SIG-M5 treated with dmso at 0.1 percent for 504 hours (cell line): ENCODE results near the gene ADAMTS17.

ENCODE experiments used
- DNase-seq: peaks from one replicate; lab custom pipeline; 2025; ENCODE audit not compliant: unreplicated experiment; lab: John Stamatoyannopoulos, UW

The ADAMTS17 gene

DNA sequence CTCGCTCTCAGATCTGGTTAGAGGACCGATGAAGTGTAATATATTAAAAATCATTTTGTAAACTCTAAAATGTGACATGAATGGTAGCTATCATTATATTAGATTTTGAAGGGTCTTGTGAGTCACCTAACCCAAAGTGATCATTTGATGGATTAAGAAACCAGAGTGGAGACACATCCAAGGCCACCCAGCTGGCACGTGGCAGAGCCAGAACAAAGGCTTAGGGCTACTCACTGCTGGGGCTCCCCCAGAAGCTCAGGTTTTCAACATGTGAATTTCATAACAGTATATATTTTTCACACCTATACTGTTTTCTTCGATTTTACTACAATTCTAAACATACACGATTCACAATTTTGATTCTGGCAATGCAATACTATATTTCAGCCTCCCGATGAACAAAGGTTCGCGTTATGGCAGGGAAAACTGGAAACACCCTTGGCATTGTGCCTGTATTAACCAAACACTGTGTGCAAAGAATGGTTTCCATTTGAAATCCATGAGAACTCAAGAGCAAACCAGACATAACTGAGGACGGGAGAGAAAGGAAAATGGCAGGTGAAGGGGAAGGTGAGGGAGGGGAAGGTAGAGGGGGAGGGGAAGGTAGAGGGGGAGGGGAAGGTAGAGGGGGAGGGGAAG lies 88.9 kb downstream of the ADAMTS17 start:
- DNase-seq: no peak

DNA sequence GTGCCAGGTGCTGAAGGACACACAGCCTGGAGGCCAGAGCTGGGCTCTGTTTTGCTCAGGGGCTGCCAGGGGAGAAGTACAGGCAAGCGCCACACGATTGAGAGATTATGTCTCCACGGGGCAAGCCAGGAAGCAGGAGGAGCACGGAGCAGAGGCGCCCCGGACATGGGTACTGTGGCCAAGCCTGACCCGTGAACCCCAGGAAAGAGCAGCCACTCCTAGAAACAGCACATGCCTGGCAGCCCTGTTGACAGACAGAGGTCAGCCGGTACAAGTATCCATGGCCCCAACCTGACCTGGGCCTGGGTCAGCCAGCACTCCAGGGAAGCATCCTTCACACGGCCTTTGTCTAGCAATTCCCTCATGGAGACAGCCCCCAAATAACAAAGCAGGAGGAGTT lies 89.4 kb downstream of the ADAMTS17 start:
- no peak for DNase-seq

DNA sequence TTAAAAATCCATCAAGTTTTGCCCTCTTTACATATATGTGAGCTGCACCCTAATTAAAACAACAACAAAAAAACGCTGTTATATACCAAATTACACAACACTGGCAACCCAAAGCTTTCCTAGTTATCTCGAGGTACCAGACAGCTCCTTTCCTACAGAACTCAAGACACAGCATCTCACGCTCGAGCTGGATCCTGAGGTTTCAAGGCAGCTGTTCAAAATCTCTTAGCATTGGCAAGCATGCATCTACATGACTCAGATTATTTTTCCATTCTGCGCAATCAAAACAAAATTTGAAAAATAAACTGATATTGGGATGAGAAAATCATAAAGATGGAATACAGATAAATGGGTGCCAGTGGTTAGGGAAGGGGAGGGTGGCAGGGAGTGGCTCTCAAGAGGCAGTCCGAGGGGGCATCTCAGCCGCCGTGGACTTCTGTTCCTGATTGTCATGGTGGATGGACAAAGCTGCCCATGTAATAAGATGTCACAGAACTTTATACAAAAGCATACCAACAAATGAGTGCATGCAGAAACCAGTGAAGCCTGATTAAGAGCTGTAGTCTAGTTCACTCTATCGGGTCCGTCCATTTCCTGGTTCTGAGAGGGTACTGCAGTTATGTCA lies 91.5 kb downstream of the ADAMTS17 start:
- DNase-seq: no peak

DNA sequence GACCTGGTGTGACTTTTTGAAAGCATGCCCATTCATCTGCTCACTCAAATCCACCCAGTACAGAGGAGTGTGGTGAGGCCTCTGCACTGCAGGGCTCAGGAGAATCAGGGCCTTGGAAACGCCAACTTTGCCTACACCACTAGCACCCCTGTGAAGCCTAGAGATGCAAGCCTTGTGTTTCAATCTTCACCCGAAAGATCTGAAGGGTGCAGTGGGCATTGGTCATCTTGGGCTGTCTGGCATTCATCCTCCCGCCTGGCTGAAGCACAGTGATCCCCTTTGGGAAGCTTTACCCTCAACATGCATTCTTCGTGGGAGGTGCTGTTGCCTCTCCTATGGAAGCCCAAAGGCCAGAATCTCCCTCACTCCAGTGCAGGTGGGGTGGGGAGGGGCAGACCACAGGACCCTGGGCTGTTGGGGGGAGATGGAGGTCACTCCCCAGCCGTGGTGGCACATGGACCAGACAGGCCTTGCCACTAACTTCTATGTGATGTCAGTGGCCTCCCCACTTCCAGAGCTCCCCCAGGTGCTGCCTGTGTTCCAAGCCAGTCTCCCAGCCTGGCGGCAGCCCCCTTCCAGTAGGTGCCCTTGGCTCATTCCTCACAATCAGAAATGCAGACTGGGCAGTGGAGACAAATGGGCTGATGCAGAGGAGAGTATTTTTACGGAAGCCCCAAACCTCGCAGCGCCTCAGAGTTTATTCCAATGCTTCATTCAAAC lies 92.5 kb downstream of the ADAMTS17 start:
- no peak for DNase-seq

DNA sequence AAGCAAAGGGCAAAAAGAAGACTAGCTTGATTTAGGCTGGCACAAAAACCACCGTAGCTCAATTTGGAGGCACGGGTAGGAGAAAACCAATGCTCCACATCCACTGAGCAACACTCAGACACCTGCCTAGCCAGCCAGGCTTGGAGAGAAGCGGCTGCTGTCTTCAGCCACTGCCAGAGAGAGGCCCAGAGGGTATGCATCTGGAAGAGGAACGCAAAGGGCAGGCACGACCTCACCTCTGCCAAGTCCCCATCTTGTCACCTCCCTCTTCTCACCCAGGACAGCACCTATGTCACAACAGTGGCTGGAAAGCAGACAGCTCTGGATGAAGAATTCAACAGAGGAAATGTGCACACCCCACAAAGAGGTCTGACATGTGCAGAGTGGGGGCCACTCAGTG lies 93.5 kb downstream of the ADAMTS17 start:
- no peak for DNase-seq

DNA sequence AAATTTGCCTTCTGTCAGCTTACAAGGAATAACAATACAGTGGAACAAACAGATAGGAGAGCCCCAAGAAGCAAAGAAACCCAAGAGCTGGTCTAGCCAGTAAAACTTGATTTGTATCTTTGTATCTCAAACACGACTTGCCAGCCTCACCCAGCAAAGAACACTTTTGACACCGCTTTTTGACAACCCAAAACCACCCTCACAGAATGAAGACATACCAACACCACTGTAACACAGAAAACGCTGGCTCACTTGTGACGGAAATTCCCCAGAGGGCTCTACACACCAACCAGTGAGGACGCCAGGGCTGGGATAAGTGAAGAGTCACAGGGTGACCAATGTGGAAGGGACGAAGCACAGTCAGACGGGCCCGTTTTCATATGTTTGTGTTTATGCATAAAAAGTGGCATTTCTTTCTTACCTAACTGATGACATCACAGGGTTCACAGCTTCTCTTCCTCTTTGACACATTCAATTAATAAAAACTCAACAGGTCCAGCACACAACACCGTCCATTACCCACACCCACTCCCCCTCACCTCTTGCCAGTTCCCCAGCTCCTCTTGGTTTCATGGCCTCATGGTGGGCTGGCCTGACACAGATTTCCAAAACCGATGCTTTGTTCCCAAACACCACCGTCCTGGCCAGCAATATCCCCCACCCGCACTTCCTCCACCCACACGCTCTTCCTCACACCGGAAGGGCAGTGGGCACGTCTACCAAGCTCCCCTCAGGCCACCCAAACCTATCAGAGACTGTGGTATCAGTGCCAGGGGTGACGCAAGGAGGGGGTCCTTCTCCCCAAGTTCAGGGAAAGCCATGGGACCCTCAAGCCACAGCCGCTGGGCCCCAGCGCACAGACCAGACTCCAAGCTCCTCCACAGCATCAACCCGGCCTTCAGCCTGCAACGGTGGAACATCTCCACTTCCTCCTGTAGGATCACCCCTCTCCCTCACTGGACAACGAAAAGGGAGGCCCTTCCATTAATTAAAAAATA lies 94.2 kb downstream of the ADAMTS17 start:
- peak; percentile 67 for DNase-seq

DNA sequence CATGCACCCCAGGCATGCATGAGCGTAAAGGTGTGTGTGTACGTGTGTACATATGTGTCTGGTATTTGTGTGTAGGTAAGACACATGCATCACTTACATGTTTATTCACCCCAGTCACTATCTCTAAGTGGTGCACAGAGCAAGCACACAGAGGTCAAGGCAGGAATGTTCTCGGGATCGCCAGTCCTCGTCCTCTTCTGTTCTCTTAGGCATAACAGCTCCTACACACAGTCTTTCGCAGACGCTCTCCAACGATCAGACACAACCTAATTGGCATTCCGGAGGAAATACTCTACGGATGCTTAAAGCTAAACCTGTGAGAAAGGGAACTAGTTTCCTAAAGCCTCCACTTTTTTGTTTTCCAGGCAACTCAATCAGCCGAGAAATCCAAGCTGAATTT lies 95.9 kb downstream of the ADAMTS17 start:
- no peak for DNase-seq

DNA sequence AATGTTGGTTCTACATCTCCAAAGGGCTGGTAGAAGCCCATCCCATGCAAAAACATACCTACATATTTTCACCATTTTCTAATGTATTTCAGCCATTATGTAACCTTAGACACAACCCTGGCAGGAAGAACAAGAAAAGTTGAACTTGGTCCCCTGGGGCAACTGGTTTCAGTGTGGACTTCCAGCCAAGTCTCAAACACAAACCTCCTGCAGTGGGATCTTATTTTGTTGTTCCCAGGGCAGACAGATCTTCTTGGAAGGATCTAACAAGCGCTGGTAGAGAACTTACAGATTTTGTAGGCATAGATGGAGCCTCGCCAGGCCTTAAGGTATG lies 96.3 kb downstream of the ADAMTS17 start:
- no peak for DNase-seq

DNA sequence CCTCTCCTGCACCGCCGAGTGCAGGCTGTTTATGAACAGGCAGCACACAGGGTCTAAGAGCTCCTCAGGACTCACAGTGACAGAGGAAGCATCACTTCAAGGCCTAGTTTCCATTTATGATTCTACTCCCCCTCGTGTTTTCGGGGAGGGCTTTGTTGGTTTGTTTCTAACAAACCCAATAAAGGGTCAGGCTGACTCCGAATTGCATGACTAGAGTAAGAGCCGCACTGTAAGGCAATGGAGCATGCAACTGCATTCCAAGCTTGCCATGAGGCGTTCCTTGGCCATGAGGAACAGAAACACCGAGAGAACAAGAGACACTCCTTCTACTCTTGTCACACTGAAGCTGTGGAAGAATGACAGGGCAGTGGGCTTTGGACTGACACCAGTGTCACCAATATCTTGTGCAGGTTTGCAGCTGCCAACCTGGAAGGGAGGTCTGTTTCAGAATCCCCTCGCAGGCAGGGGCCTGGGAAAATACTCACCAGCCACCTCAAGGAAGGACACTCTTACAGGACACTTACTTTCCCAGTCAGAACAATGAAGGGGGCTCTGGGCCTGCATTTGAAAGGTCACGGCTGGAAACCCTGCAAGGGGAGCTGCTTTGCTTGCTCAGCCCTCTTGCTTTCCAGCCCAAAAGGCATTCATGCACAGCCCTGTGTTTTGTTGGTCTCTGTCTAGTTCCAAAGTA lies 96.8 kb downstream of the ADAMTS17 start:
- no peak for DNase-seq

DNA sequence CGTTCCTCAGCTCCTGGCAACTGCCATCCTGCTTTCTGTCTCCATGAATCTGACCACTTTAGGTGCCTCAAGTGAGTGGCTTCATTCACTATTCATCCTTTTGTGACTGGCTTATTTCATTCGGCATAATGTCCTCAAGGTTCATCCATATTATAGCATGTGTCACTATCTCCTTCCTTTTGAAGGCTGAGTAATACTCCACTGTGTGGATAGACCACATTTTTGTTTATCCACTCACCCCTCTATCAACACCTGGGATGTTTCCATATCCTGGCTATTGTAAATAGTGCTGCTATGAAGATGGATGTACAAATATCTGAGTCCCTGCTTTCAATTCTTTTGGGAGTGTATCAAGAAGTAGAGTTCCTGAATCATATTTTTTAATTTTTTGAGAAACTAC lies 98.8 kb downstream of the ADAMTS17 start:
- no peak for DNase-seq

DNA sequence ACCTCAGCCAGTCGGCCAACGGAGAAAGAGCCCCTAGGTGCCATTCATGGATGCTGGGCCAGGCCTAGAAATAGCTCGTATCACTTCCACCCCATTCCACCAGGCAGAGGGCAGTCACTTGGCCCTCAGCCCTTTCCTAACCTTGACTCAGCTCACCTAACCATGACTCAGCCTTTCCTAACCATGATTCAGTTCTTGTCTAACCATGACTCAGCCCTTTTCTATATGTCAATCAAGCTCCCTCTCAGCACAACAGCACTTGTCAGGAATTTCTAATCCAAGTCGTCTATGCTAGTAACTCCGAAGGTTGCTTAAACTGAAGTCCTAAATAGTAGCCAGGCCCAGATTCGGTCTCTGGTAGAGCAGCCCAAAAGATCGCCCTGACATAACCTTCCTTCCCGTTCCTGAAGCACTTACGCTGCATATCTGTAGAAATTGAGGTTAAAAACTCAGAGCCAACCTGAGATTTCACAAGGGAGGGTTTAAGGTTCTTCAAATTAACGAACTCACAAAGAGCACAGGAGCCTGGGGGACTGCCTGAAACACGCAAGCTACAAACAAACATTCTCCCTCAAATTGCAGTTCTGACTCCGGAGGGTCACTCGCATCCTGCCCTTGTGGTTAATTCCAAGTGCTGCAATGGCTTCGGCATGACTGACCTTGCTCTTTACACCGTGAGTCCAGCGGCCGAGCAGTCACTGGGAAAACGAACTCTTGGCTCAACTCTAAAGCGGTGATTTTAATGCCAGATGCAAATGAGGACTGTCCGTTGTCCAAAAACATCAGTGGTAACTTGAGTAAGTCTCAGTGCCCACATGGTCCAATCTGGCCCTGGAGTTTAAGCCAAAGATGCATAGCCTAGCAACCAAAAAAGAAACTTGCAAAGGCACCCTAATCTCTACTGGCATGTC lies 99.9 kb downstream of the ADAMTS17 start:
- DNase-seq: peak; percentile 20

DNA sequence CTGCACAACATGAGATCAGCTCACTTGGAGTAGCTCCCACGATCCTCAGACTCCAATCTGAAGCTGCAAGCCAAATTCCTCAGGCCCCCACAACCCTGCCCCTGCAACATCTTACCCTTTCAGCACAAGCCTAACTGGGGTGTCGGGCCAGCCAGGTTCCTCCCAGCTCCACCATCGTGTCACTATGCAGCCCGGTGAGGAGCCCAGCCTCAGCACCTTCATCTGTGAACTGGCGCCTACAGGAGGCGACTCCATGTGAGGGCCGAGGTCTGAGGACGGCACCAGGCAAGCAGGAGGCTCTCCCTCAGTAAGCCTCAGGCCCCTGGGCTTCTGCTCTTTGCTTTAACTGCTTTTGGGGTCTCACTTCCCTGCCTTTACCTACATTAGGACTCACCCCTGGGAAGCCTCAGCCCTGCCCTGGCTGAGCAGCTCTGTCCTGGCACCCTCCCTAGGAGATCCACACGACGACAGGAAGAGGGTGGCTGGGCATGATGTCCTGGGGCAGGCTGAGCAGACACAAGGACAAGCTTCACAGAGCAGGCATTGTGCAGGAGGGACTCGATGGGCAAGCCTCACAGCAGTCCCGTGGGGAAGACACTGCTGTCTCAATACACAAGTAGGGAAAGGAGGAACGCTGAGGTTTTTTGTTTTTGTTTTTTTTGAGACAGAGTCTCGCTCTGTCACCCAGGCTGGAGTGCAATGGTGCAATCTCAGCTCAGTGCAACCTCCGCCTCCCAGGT lies 104.6 kb downstream of the ADAMTS17 start:
- no peak for DNase-seq

DNA sequence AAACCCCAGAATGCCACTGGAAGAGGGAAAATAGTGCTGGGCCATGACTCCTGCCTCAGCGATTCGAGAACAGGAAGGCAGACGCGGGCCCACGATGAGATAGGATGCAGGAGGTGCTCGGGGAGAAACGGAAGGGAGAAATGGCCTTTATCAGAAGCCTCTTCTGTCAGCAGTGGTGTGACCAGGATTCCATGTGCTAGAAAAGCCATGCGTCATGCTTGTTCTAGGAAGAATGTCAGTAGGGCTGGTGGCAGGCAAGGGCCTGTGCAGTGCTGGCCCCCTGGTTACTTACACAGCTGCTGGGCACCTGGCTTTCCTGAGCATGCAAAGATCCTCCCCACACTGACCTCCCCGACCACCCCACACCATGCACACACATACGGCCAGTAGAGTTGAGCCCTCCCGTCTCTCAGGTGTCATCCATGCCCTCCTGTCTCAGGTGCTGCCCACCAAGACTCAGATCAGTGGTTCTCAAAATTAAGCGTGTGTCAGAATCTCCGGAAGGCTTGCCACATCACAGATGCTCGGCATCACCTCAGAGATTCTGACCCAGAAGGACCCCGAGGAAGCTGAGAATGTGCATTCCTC lies 106.7 kb downstream of the ADAMTS17 start:
- DNase-seq: no peak

DNA sequence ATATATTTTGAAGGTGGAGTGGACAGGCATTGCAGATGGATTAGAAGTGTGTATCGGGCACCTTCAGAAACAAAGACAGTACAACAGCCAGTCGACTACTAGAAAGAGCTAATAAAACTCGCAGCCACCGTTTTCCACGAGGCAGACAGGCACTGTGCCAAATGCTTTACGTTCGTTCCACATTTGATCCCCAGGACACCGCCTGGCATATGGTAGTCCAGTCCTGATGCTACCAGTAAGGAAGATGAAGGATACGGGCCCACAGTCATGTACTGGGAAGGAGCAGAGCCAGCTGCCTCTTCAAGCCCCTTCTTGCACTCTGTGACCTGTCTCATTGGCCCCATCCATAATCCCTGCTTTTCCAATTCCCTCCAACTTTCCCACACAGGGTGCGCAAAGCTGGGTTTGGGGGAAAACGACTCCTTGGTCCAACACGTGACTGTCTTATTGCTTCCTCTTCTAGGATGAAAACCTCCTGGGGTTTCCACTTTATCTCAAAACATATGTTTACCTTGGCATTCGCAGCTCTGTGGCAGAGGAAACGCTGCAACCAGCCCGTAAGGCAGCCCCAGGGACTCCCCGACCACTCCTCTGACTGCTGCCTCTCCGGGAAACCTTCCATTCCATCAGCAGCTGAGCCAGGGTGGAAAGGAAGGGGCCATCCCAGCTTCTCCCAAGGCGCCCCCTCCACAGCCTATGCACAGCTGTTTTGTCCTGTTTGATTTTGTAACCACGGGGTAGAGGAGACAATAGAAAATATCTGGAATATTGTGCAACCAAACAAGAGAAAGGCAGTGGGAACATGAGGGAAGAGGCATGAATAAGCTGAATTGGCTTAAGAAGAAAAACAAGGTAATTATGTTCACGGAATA lies 107.4 kb downstream of the ADAMTS17 start:
- no peak for DNase-seq

DNA sequence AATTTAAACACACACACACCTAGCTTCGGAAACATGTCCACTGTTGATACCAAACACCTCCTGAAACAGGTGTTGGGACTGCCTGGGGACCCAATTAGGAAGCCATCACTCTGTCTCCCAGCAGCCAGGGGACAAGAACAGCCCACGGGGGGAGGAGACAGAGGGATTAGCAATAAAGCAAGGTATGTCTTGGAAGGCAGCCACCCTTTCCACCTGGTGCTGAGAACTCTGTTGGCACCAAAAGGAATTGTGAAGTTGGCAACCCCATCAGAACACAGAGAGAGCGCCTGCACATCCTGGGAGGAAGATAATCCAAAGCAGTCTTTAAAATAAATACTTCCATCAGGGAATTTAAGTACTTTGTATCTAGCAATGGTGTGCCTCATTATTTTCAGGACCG lies 111.0 kb downstream of the ADAMTS17 start:
- no peak for DNase-seq

DNA sequence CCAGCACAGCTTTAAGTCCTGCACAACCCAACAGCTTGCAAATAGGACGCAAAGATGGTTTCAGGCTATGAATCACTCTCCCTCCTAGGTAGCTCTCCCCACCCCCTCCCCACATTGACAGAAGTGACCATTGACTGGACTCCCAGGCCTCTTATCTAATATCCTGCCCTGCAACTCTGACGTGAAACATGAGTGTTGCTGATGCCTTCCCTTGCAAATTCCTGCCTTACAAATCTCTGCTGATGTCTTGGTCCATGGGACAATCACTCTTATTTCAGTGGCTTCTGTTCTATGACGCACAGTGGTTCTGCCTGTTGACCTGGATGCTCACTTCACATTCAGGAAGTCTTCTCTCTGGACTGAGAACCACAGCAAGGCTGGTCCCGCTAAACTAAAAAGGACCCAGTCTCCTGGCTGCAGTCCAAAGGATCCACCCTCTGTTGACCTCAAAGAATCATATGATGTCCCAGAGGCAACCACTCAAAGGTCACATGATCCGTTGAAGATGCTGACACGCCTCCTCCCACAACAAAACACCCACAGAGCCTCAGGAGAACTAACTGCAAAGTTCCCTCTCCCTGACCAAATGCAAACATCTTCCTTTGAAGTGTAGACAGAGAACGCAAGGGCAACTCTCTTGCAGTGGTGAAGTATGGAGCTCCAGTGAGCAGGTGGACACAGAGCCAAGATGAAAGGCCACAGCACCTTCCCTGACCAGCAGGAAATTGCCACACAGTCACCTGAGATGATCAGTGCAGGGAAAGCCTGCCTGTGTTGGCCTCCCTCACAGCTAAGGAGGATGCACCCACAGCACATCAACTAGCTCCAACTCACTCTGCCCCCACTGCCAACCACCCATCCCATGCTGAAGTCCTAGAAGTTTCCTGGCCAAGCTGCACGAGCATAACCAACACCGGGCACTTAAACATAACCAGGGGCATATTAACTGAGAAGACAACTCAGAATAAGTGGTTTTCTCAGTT lies 112.3 kb downstream of the ADAMTS17 start:
- no peak for DNase-seq

DNA sequence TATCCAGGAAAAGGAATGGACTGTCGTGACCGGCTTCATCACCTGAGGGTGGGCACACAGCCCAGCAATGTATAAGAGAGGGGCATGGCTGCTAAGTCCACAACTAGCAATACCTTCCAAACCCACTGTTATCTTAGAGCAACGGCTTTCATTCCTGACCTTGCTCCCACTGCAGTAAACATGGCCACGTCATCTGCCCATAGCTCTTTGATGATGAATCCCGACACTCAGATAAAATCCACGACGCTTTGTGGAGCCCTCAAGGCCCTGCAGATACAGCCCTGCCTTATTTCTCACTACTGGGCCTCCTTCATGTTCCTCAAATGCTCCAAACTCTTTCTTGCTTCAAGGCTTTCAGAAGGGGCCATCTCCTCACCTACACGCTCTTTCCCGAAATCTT lies 114.0 kb downstream of the ADAMTS17 start:
- no peak for DNase-seq
